B cell (primary cell): Measurements from ENCODE around the gene APRT.

Experiments used
- CTCF ChIP-seq: fragments of 200-600 bp; IDR thresholded peaks from one replicate; pipeline ENCODE4 v1.8.0; 2022; ENCODE audit warnings: antibody characterized with exemption, mild to moderate bottlenecking
- EZH2 ChIP-seq: IDR thresholded peaks from 2 replicates; pipeline ENCODE4 v1.6.1; 2012; ENCODE audit warnings: borderline replicate concordance, low read depth, mild to moderate bottlenecking, moderate library complexity, low read length; ENCODE audit not compliant: insufficient read depth, poor library complexity, severe bottlenecking

DNA sequence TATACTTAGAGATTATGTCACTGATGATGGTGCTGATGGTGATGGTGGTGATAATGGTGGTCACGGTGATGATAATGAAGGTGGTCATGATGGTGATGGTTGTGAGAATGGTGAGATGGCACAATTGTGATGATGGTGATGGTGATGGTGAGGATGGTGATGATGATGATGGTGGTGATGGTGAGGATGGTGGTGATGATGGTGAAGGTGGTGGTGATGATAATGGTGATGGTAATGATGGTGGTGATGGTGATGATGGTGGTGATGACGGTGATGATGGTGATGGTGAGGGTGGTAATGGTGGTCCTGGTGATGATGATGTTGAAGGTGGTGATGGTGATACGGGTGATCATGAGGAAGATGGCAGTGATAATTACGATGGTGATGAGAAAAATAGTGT lies 13.7 kb downstream of the APRT start:
- TF ChIP-seq CTCF (no peak), EZH2 (no peak)
